OCI-LY3 (cell line): ENCODE measurements around the gene UNC5B.

Experiments
- EZH2phosphoT487 ChIP-seq: fragments of 200-600 bp; shearing (Covaris generic); IDR thresholded peaks from 2 replicates; pipeline ENCODE4 v1.6.1; 2018; ENCODE audit warnings: antibody characterized with exemption, mixed run types, low read depth
- TF ChIP-seq, protein P1 (sequence below): fragments of 200-600, 300-600 bp; sonication (generic); IDR thresholded peaks from 2 replicates; pipeline ENCODE4 v1.5.1; 2014; ENCODE audit warnings: antibody characterized with exemption, low read length, low read depth

DNA sequence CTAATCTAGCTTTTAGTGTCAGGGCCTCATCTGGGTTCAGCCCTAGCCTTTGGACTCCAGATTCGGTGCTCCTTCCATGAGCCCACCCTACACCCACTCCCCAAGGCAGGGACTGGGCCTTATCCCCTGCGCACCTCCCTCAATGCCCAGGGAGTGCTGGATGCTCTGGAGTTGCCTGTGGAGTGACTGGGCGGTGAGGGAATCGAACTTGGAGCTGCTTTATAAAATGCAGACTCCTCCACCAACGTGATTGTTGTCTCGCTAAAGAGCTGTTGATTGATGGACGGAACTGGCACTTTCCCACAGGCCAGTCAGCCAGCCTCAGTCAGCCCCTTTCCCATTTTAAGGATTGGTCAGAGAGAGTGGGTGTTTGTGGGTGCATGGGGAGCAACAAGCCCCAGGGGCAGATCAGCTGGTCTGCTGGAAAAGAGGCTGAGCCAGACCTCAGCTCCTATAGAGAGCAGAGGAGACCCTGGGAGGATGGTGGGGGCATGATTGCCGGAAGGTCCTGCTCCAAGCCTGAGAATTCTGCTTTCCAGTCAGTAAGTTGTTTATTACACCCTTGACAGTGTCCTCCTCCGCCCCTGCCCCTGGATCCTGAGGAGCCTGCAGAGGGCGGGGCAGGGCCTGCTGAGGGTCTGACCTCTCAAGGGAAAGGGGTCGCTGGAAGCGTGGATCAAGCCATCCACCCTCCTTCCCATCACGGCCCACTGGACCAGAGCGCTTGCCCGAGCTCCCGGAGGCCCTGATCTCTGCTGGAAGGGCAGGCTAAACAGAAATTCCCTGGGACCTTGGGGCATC, 16.7 kb downstream of the UNC5B start:
- TF ChIP-seq, protein P1, sequence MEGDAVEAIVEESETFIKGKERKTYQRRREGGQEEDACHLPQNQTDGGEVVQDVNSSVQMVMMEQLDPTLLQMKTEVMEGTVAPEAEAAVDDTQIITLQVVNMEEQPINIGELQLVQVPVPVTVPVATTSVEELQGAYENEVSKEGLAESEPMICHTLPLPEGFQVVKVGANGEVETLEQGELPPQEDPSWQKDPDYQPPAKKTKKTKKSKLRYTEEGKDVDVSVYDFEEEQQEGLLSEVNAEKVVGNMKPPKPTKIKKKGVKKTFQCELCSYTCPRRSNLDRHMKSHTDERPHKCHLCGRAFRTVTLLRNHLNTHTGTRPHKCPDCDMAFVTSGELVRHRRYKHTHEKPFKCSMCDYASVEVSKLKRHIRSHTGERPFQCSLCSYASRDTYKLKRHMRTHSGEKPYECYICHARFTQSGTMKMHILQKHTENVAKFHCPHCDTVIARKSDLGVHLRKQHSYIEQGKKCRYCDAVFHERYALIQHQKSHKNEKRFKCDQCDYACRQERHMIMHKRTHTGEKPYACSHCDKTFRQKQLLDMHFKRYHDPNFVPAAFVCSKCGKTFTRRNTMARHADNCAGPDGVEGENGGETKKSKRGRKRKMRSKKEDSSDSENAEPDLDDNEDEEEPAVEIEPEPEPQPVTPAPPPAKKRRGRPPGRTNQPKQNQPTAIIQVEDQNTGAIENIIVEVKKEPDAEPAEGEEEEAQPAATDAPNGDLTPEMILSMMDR, result no peak
- no peak for TF ChIP-seq EZH2phosphoT487
